ENCODE data around the gene STK32A.

DNA sequence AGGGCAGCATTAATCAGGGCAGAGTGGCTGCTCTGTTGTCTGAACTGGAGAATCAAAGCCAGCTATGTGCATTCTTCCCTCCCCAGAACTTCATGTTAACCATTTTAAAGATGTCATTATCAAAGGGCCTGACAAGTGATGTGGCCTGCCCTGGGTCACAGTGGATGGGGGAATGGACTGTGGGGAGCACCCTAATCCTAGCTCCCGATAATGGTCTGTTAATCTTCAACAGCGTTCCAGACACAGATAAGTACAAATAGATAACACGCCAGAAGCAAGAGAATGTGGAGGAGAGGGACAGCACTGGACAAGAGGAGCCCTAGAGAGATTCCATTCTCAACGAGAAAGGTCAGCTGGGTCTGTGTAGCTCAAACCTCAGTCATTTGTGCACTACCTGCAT, 197.5 kb downstream of the STK32A start:
- TF ChIP-seq CTCF (conservative IDR thresholded peaks at IDR 0.05; ENCODE audit: low read depth, low read length) (no peak), EZH2 (IDR thresholded peaks at IDR 0.05; ENCODE audit: low read length, unreplicated experiment) (no peak), EZH2phosphoT487 (IDR thresholded peaks at IDR 0.05; ENCODE audit: borderline replicate concordance, low read length) (no peak)
